Suprapubic skin (tissue), 4 donors: Measurements from ENCODE around the gene ITGA3.

ENCODE experiments used
- CTCF ChIP-seq, 2 donors: fragments of 200-600 bp in 1 of 2; fragments of 450-650 bp in 1 of 2; sonication (generic) in 1 of 2; IDR thresholded peaks; one replicate each; pipeline ENCODE4 v1.5.1; 2016 to 2019; ENCODE audit warnings: antibody characterized with exemption in 2 of 2, mild to moderate bottlenecking in 1 of 2, moderate library complexity in 1 of 2
- EP300 ChIP-seq: sonication (generic); formaldehyde crosslinking; IDR thresholded peaks from one replicate; pipeline ENCODE4 v1.6.1; 2017; ENCODE audit warnings: antibody characterized with exemption
- POLR2A ChIP-seq, 2 donors: fragments of 450-650 bp; IDR thresholded peaks; one replicate each; pipeline ENCODE4 v1.6.1; 2017; ENCODE audit warnings: antibody characterized with exemption in 2 of 2, mild to moderate bottlenecking in 2 of 2, moderate library complexity in 2 of 2
- POLR2AphosphoS5 ChIP-seq, 3 donors: sonication (generic); formaldehyde crosslinking; IDR thresholded peaks; one replicate each; pipeline ENCODE4 v1.6.1; 2017; ENCODE audit warnings: antibody characterized with exemption in 3 of 3

GRCh38 chr17:50062293-50063243, 6.7 kb downstream of the ITGA3 start:
- no peak for TF ChIP-seq POLR2A (IDR thresholded peaks at IDR 0.05)
- peak in 1 of 3 donors; percentile 53 for TF ChIP-seq POLR2AphosphoS5 (IDR thresholded peaks at IDR 0.05)
- TF ChIP-seq CTCF (IDR thresholded peaks at IDR 0.05) = no peak
- no peak for TF ChIP-seq EP300
